Heart left ventricle (tissue), 13 donors: ENCODE results near the gene ZMIZ1.

Experiments
- POLR2A ChIP-seq, 2 donors: fragments of 450-650 bp; IDR thresholded peaks; one replicate each; pipeline ENCODE4 v1.6.1; 2017; ENCODE audit warnings: antibody characterized with exemption in 2 of 2, mild to moderate bottlenecking in 2 of 2, moderate library complexity in 2 of 2
- TF ChIP-seq, protein P1 (sequence below), 12 donors: fragments of 200-600 bp; sonication (generic) in 4 of 12; IDR thresholded peaks; one replicate each; pipeline versions ENCODE4 v1.5.0 to v1.8.0; 2018 to 2022; ENCODE audit warnings: antibody characterized with exemption in 12 of 12, mild to moderate bottlenecking in 5 of 12
- donor health status: ischemic (EF 13 %, LVEDD 7.1; RV severe dilation, severe dysfunction).
- donor health status: DM: no; HTN: yes; CAD: no.
- donor health status: DM: no; HTN: no; CAD: no.
- donor health status: ischemic (EF 25% LVEDD 6.9; RV normal size, moderate dysfunction).
- donor health status: ischemic (EF 25% LVEDD 5.7; RV mildly dilated, moderate dysfunction).
- donor health status: ischemic (EF 35%, LVEDD 5.7; RV mildly dilated, moderate dysfunction).
- donor health status: nonischemic (EF 11% LVEDD 7.7; RV severe dilation, severe dysfunction).
- donor health status: DM: yes; HTN: yes; CAD: no.
- donor health status: PGD.
- donor health status: ischemic (EF 29% LVEDD 5.4; RV normal size, mild dysfunction).
- donor health status: nonischemic (EF 23%, LVEDD 6.1; RV moderate dilation, normal function).

- TF ChIP-seq, protein P1, sequence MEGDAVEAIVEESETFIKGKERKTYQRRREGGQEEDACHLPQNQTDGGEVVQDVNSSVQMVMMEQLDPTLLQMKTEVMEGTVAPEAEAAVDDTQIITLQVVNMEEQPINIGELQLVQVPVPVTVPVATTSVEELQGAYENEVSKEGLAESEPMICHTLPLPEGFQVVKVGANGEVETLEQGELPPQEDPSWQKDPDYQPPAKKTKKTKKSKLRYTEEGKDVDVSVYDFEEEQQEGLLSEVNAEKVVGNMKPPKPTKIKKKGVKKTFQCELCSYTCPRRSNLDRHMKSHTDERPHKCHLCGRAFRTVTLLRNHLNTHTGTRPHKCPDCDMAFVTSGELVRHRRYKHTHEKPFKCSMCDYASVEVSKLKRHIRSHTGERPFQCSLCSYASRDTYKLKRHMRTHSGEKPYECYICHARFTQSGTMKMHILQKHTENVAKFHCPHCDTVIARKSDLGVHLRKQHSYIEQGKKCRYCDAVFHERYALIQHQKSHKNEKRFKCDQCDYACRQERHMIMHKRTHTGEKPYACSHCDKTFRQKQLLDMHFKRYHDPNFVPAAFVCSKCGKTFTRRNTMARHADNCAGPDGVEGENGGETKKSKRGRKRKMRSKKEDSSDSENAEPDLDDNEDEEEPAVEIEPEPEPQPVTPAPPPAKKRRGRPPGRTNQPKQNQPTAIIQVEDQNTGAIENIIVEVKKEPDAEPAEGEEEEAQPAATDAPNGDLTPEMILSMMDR (IDR thresholded peaks at IDR 0.05): no peak
- no peak for TF ChIP-seq POLR2A (IDR thresholded peaks at IDR 0.05)
Observed at GRCh38 chr10:79113827-79114226, 45.1 kb downstream of the ZMIZ1 start.
